DMS153 treated with DMSO at 0.1 percent for 48 hours (cell line): ENCODE measurements around the gene NKD2.

Source experiments
- DNase-seq: peaks from one replicate; lab custom pipeline; 2025; ENCODE audit not compliant: unreplicated experiment; lab: John Stamatoyannopoulos, UW

Gene NKD2

GRCh38 chr5:1083823-1084605 lies 75.4 kb downstream of the NKD2 start:
- DNase-seq = no peak

- no peak for DNase-seq
Observed at GRCh38 chr5:1085391-1085790, 76.8 kb downstream of the NKD2 start.

- DNase-seq = no peak
Observed at GRCh38 chr5:1086137-1086536, 77.5 kb downstream of the NKD2 start.

- no peak for DNase-seq
Observed at GRCh38 chr5:1086871-1087270, 78.3 kb downstream of the NKD2 start.

GRCh38 chr5:1087428-1087827 lies 78.8 kb downstream of the NKD2 start:
- no peak for DNase-seq

- no peak for DNase-seq
Observed at GRCh38 chr5:1088031-1088430, 79.4 kb downstream of the NKD2 start.
